A673 (cell line): ENCODE measurements around the gene COL4A3. TPM values are rescaled to one million over a fixed set of nuclear protein-coding genes. Genes with fewer than 3 reads are reported as not detected.
A peak's percentile ranks its signal among the peaks of the same experiment; 100 is the strongest.
"Not testable (repeated sequence)": the region's sequence is repeated elsewhere in the genome, so short reads cannot be mapped to it uniquely, and the experiment has no call there.

Experiments used
- BruUV-seq: library from RNA; stranded (reverse); fragments of 400-500 nt; replicated peaks from 2 replicates; lab custom pipeline; 2021; lab: Mats Ljungman, UMichigan
- CTCF ChIA-PET: fragments of 300-600 bp; sonication (Branson Sonifier 250); formaldehyde crosslinking; loops from one replicate; lab custom pipeline; 2022; ENCODE audit warnings: antibody characterized with exemption; lab: Charles Lee
- POLR2A ChIA-PET: fragments of 300-600 bp; sonication (Branson Sonifier 250); formaldehyde crosslinking; loops from one replicate; lab custom pipeline; 2022; ENCODE audit warnings: antibody characterized with exemption; ENCODE audit not compliant: low non-redundant PET; lab: Charles Lee
- DNase-seq: peaks from one replicate; pipeline ENCODE4 v3.0.0-alpha.2; 2015; ENCODE audit warnings: low spot score
- H3K27ac ChIP-seq: fragments of 200-600 bp; sonication (generic); 2 replicates; pipeline ENCODE4 v1.5.1; 2016; ENCODE audit warnings: mixed run types, low read depth, mild to moderate bottlenecking, mixed read lengths, antibody characterized with exemption, low read length; ENCODE audit not compliant: poor library complexity, severe bottlenecking
- H3K27me3 ChIP-seq: fragments of 200-600 bp; sonication (generic); replicated peaks from 2 replicates; pipeline ENCODE4 v1.6.1; 2017; ENCODE audit warnings: mixed run types, low read depth, mild to moderate bottlenecking, mixed read lengths, antibody characterized with exemption, low read length; ENCODE audit not compliant: insufficient read depth, poor library complexity
- H3K36me3 ChIP-seq: fragments of 200-600 bp; sonication (generic); 2 replicates; pipeline ENCODE4 v1.6.1; 2016; ENCODE audit warnings: mixed run types, mild to moderate bottlenecking, mixed read lengths, antibody characterized with exemption, low read length; ENCODE audit not compliant: insufficient read depth, poor library complexity, severe bottlenecking
- H3K4me1 ChIP-seq: fragments of 200-600 bp; sonication (generic); 2 replicates; pipeline ENCODE4 v1.6.1; 2017; ENCODE audit warnings: mixed run types, mild to moderate bottlenecking, mixed read lengths, antibody characterized with exemption, low read length; ENCODE audit not compliant: insufficient read depth, poor library complexity, severe bottlenecking
- H3K4me3 ChIP-seq: fragments of 200-600 bp; sonication (generic); 2 replicates; pipeline ENCODE4 v1.5.1; 2016; ENCODE audit warnings: low read depth, mixed run types, mild to moderate bottlenecking, mixed read lengths, low read length; ENCODE audit not compliant: poor library complexity, severe bottlenecking
- H3K9me3 ChIP-seq: fragments of 200-600 bp; sonication (generic); 2 replicates; pipeline ENCODE4 v1.6.1; 2016; ENCODE audit warnings: mixed run types, low read depth, mild to moderate bottlenecking, mixed read lengths, antibody characterized with exemption, low read length; ENCODE audit not compliant: poor library complexity, severe bottlenecking
- CTCF ChIP-seq: fragments of 300-800, 200-600 bp; sonication (generic); conservative IDR thresholded peaks from 2 replicates; pipeline ENCODE4 v1.5.1; 2017; ENCODE audit warnings: low read depth, mild to moderate bottlenecking, antibody characterized with exemption, low read length, moderate library complexity, mixed read lengths
- EZH2 ChIP-seq: fragments of 200-600 bp; sonication (generic); IDR thresholded peaks from 2 replicates; pipeline ENCODE4 v1.6.1; 2017; ENCODE audit warnings: borderline replicate concordance, low read depth, mild to moderate bottlenecking, mixed read lengths, antibody characterized with exemption, low read length; ENCODE audit not compliant: poor library complexity, severe bottlenecking
- intact Hi-C: fragments of 100-400 bp; cut with micrococcal nuclease; formaldehyde crosslinking; loops from one replicate; pipeline ENCODE4 v1.10.0; 2022; ENCODE audit not compliant: unreplicated experiment
- total RNA-seq: library from RNA; stranded (reverse); gene quantifications from 2 replicates; pipeline ENCODE4 v1.2.3, GENCODE V29; 2021

Gene COL4A3
- total RNA-seq, 1 experiment from 2014 or later, result not detected

DNA sequence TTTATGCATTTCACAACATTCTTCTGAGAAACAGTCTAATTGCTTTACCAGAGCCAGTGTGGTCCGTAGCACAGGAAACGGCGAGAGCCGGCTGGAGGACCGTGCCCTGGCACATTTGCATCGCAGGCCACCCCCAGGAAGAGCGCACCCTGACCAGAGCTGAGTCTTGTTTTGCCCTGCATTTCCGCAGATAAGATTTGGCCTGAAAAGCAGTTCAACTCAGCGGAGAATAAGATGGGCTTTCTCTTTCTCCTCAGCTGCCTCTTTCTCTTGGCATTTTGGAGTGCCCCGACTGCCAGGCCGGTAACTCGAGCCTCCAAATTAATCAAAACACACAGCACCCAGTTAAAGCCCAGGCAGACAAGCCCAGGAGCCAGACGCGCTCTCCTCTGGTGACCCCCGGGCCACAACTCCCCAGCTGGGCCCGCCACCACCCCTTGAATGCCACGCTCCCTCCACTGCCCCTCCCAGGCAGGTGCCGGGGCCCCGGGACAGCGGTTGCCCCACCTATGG lies 883 bp upstream of the COL4A3 start:
- peaks cover 51% of the 10 kb centered on the region for H3K27me3 ChIP-seq
- no TSS peak for BruUV-seq
- ChIA-PET CTCF (no interaction called here), POLR2A (no interaction called here)
- H3K4me1 ChIP-seq, result peaks cover 7% of the 10 kb centered on the region
- no peaks in the 10 kb centered on the region for H3K36me3 ChIP-seq
- no peaks in the 10 kb centered on the region for H3K9me3 ChIP-seq
- no peak for DNase-seq
- H3K4me3 ChIP-seq, result peak overlapping the region; percentile 47
- no peak overlapping the region for H3K27ac ChIP-seq
- no peak for TF ChIP-seq EZH2
- no peak for TF ChIP-seq CTCF
- intact Hi-C loops, result no loop called here

DNA sequence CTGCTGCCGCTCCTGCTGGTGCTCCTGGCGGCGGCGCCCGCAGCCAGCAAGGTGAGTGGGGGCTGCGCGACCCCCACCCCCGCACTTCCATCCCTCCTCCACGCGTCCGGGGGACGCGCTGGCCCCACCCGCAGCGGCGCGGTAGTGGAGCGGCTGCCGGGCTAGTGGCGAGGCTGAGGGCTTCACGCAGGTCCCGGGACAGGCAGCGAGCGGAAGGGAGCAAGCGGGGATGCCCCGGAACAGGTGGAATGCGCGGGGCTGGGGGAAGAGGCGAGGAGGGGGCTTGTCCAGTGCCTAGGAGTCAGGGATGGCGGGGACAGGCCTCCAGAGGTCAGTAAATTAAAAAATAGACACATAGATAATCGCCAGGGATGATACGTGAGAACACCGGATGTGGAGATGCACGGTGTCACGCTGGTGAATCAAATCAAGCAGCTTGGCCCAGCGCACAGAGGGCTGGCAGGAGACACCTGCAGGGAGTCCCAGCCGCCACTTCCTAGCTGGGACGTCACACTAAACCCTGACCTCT lies 403 bp downstream of the COL4A3 start:
- BruUV-seq, result no TSS peak
- H3K4me3 ChIP-seq, result peak overlapping the region; percentile 47
- DNase-seq, result no peak

DNA sequence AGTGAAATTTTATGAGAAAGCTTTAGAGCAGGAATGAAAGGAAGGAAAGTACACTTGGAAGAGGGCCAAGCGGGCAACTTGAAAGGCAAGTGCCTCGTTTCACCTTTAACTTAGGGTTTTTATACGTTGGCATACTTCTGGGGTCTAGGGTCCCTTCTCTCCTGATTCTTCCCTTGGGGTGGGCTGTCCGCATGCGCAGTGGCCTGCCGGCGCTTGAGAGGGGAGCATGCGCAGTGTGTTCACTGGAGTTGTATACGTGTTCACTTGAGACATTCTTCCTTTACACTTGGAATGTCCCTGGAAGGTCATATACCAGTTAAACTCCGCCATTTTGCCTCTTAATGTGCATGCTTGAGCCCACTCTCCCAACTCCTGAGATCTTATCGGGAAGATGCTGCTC lies 7.4 kb downstream of the COL4A3 start:
- POLR2A ChIA-PET, DNase-seq, H3K27me3 ChIP-seq, intact Hi-C loops, H3K4me3 ChIP-seq, BruUV-seq, H3K36me3 ChIP-seq, H3K27ac ChIP-seq, H3K9me3 ChIP-seq, CTCF ChIA-PET, H3K4me1 ChIP-seq: not testable (repeated sequence)

More for the DNA sequence above, 403 bp downstream of the COL4A3 start:
- Histone ChIP-seq H3K27me3 (peaks cover 51% of the 10 kb centered on the region), H3K9me3 (no peaks in the 10 kb centered on the region), H3K36me3 (no peaks in the 10 kb centered on the region), H3K4me1 (peaks cover 7% of the 10 kb centered on the region), H3K27ac (no peak overlapping the region)
- ChIA-PET POLR2A (no interaction called here), CTCF (interaction anchor here (0.7 kb wide), 1 partner anchor 49 kb away, joined by 3 read pairs; no protein-coding TSS in a partner anchor)
- intact Hi-C loops, result no loop called here
- TF ChIP-seq EZH2 (no peak), CTCF (no peak)
